ENCODE measurements around the gene C20orf96. TPM values are rescaled to one million over a fixed set of nuclear protein-coding genes. Genes with fewer than 3 reads are reported as not detected.

C20orf96 gene
- total and polyA plus RNA-seq, 2 of the 4 experiments (the other 2 are of a cell fraction) = 2.0 to 9.8 TPM

- H2AFZ ChIP-seq (replicated peaks; ENCODE audit: low read length, poor library complexity) = no peak overlapping the region
- H4K8ac ChIP-seq (ENCODE audit: low read depth in 2 of 2, low read length in 2 of 2) = no peak overlapping the region
- no peak overlapping the region for H2BK5ac ChIP-seq (ENCODE audit: low read depth, low read length, poor library complexity, severe bottlenecking)
- H4K91ac ChIP-seq (ENCODE audit: insufficient read depth, low read depth, low read length) = no peak overlapping the region
- no peaks in the 10 kb centered on the region for H4K20me1 ChIP-seq (ENCODE audit: insufficient read depth, low read length)
- CTCF ChIA-PET = no interaction called here
- no peak overlapping the region for H2BK20ac ChIP-seq (ENCODE audit: low read depth, low read length)
- BruUV-seq (replicated peaks) = no TSS peak
- H4K5ac ChIP-seq (ENCODE audit: low read depth, low read length) = no peak overlapping the region
- dilution Hi-C loops (cut with HindIII; ENCODE audit: low sequenced_read_pairs, unreplicated experiment) (no loop called here), in situ Hi-C loops (cut with MboI; ENCODE audit: low sequenced_read_pairs) (no loop called here), intact Hi-C loops (cut with micrococcal nuclease) (no loop called here)
- H2AK9ac ChIP-seq (replicated peaks; ENCODE audit: low read depth, low read length, poor library complexity) = no peak overlapping the region
- no peak overlapping the region for H3K14ac ChIP-seq (replicated peaks; ENCODE audit: low read depth, low read length)
- no peak for TF ChIP-seq MAFK (IDR thresholded peaks at IDR 0.05; ENCODE audit: low read depth, low read length)
- no peak for TF ChIP-seq RCOR1 (IDR thresholded peaks at IDR 0.05; ENCODE audit: insufficient replicate concordance, low read length)
- TF ChIP-seq MXI1 (IDR thresholded peaks at IDR 0.05; ENCODE audit: borderline replicate concordance, low read depth, low read length) = no peak
- TF ChIP-seq CHD1 (IDR thresholded peaks at IDR 0.05; ENCODE audit: low read depth, low read length) = no peak
- no peak for TF ChIP-seq NFE2L2 (IDR thresholded peaks at IDR 0.05; ENCODE audit: low read depth, low read length)
- no peak for TF ChIP-seq CTCF (conservative IDR thresholded peaks at IDR 0.05; ENCODE audit: low read depth, low read length)
- no peak for TF ChIP-seq ELK1 (IDR thresholded peaks at IDR 0.05; ENCODE audit: borderline replicate concordance, low read depth, low read length)
- no peak for TF ChIP-seq MAZ (IDR thresholded peaks at IDR 0.05; ENCODE audit: borderline replicate concordance, low read depth, low read length)
- TF ChIP-seq FOS (IDR thresholded peaks at IDR 0.05; ENCODE audit: low read depth, low read length) = no peak
- no peak for TF ChIP-seq CEBPB (IDR thresholded peaks at IDR 0.05; ENCODE audit: low read depth, low read length)
- TF ChIP-seq SMC3 (IDR thresholded peaks at IDR 0.05; ENCODE audit: low read depth, low read length) = no peak
- no peak for TF ChIP-seq RFX5 (IDR thresholded peaks at IDR 0.05; ENCODE audit: low read depth, low read length)
- TF ChIP-seq POLR2A (IDR thresholded peaks at IDR 0.05; ENCODE audit: low read depth, low read length) = no peak
- no peak for TF ChIP-seq USF2 (IDR thresholded peaks at IDR 0.05; ENCODE audit: low read depth, low read length)
- TF ChIP-seq BHLHE40 (IDR thresholded peaks at IDR 0.05; ENCODE audit: low read depth, low read length) = no peak
- no peak for TF ChIP-seq RAD21 (IDR thresholded peaks at IDR 0.05; ENCODE audit: low read length)
- no peak overlapping the region for H3K4ac ChIP-seq (ENCODE audit: low read depth, low read length)
- no peaks in the 10 kb centered on the region for H3K79me1 ChIP-seq (ENCODE audit: low read depth in 1 of 2, low read length in 2 of 2)
- no peak overlapping the region for H2AK5ac ChIP-seq (ENCODE audit: low read depth, low read length)
- peaks cover 22% of the 10 kb centered on the region for H3K36me3 ChIP-seq (ENCODE audit: control insufficient read depth, insufficient read depth, low read length)
- no peak overlapping the region for H3K4me2 ChIP-seq (ENCODE audit: low read depth, low read length)
- H3K9ac ChIP-seq (ENCODE audit: low read depth, low read length) = no peak overlapping the region
- ATAC-seq (ENCODE audit: low read depth) (no peak), DNase-seq (no peak)
- no peak overlapping the region for H3K23ac ChIP-seq (ENCODE audit: low read depth, low read length)
- H3K4me1 ChIP-seq (ENCODE audit: control insufficient read depth, insufficient read depth, low read length) = no peaks in the 10 kb centered on the region
- H3K18ac ChIP-seq (ENCODE audit: low read depth, low read length) = no peak overlapping the region
- H3K27me3 ChIP-seq (ENCODE audit: control insufficient read depth, insufficient read depth, low read length) = no peaks in the 10 kb centered on the region
- H3K4me3 ChIP-seq (ENCODE audit: insufficient read depth, low read depth, low read length) = no peak overlapping the region
- POLR2A ChIA-PET (ENCODE audit: unreplicated experiment) = no interaction called here
- H3K27ac ChIP-seq (ENCODE audit: insufficient read depth, low read length) = no peak overlapping the region
- no peak overlapping the region for H2BK15ac ChIP-seq (ENCODE audit: low read depth, low read length)
- H3K56ac ChIP-seq (ENCODE audit: extremely low read depth, insufficient read depth, low read length) = no peak overlapping the region
- no peaks in the 10 kb centered on the region for H3K9me3 ChIP-seq (ENCODE audit: control insufficient read depth, insufficient read depth, low read length)
- no peaks in the 10 kb centered on the region; the same call in 1 of the 2 replicates for H3K9me1 ChIP-seq (ENCODE audit: insufficient read depth, low read length)
- no peak overlapping the region for H2BK120ac ChIP-seq (ENCODE audit: low read depth, low read length)
Measured at GRCh38 chr20:272718-273117, 17.8 kb downstream of the C20orf96 start.
